ENCODE data around the gene CFAP90.
A peak's percentile ranks its signal among the peaks of the same experiment; 100 is the strongest.

CFAP90 gene

GRCh38 chr5:7850395-7851239 lies at the start of gene CFAP90:
Gene CFAP90 (minus strand): TSS chr5:7851133. CDS start chr5:7851021, 112 bp downstream.
- DNase-seq (ENCODE audit: low read depth in 1 of 2, low spot score in 1 of 2), result no peak

GRCh38 chr5:7897014-7897600 lies 46.2 kb upstream of the CFAP90 start:
- no peak for DNase-seq (ENCODE audit: low read depth in 1 of 2, low spot score in 1 of 2)

GRCh38 chr5:7894860-7895259 lies 43.9 kb upstream of the CFAP90 start:
- DNase-seq (ENCODE audit: low read depth in 1 of 2, low spot score in 1 of 2), result no peak

GRCh38 chr5:7894439-7894838 lies 43.5 kb upstream of the CFAP90 start:
- DNase-seq (ENCODE audit: low read depth in 1 of 2, low spot score in 1 of 2), result no peak

GRCh38 chr5:7888901-7889300 lies 38.0 kb upstream of the CFAP90 start:
- DNase-seq (ENCODE audit: low read depth in 1 of 2, low spot score in 1 of 2), result no peak

GRCh38 chr5:7886849-7887475 lies 36.0 kb upstream of the CFAP90 start:
- DNase-seq (ENCODE audit: low read depth in 1 of 2, low spot score in 1 of 2), result no peak

GRCh38 chr5:7884491-7885267 lies 33.7 kb upstream of the CFAP90 start:
- no peak for DNase-seq (ENCODE audit: low read depth in 1 of 2, low spot score in 1 of 2)

GRCh38 chr5:7882926-7883325 lies 32.0 kb upstream of the CFAP90 start:
- DNase-seq (ENCODE audit: low read depth in 1 of 2, low spot score in 1 of 2), result no peak

GRCh38 chr5:7881816-7882215 lies 30.9 kb upstream of the CFAP90 start:
- no peak for DNase-seq (ENCODE audit: low read depth in 1 of 2, low spot score in 1 of 2)

- DNase-seq (ENCODE audit: low read depth in 1 of 2, low spot score in 1 of 2), result no peak
Observed at GRCh38 chr5:7881091-7881490, 30.2 kb upstream of the CFAP90 start.

GRCh38 chr5:7878381-7878873 lies 27.5 kb upstream of the CFAP90 start:
- DNase-seq (ENCODE audit: low read depth in 1 of 2, low spot score in 1 of 2), result peak in 1 of 2 donors; percentile 31

- DNase-seq (ENCODE audit: low read depth in 1 of 2, low spot score in 1 of 2), result no peak
Observed at GRCh38 chr5:7877851-7878250, 26.9 kb upstream of the CFAP90 start.

- DNase-seq (ENCODE audit: low read depth in 1 of 2, low spot score in 1 of 2), result no peak
Observed at GRCh38 chr5:7876867-7877266, 25.9 kb upstream of the CFAP90 start.

GRCh38 chr5:7875151-7875550 lies 24.2 kb upstream of the CFAP90 start:
- DNase-seq (ENCODE audit: low read depth in 1 of 2, low spot score in 1 of 2), result no peak

GRCh38 chr5:7874639-7875038 lies 23.7 kb upstream of the CFAP90 start:
- no peak for DNase-seq (ENCODE audit: low read depth in 1 of 2, low spot score in 1 of 2)

- no peak for DNase-seq (ENCODE audit: low read depth in 1 of 2, low spot score in 1 of 2)
Observed at GRCh38 chr5:7873216-7873615, 22.3 kb upstream of the CFAP90 start.

- DNase-seq (ENCODE audit: low read depth in 1 of 2, low spot score in 1 of 2), result no peak
Observed at GRCh38 chr5:7872517-7873130, 21.7 kb upstream of the CFAP90 start.

- no peak for DNase-seq (ENCODE audit: low read depth in 1 of 2, low spot score in 1 of 2)
Observed at GRCh38 chr5:7871653-7872052, 20.7 kb upstream of the CFAP90 start.

- DNase-seq (ENCODE audit: low read depth in 1 of 2, low spot score in 1 of 2), result peak in 1 of 2 donors; percentile 27
Observed at GRCh38 chr5:7869474-7870136, 18.7 kb upstream of the CFAP90 start.

GRCh38 chr5:7868773-7869473 lies 18.0 kb upstream of the CFAP90 start, which contains the start of the genes FASTKD3 and MTRR:
Gene FASTKD3 (minus strand): TSS chr5:7869031. CDS start chr5:7868083, 948 bp downstream.
Gene MTRR (plus strand): TSS chr5:7869148. CDS start chr5:7870795, 1,647 bp downstream.
- DNase-seq (ENCODE audit: low read depth in 1 of 2, low spot score in 1 of 2), result peak; percentile 78 to 88
